SK-N-SH (cell line): ENCODE data around the gene PRELP. TPM values are rescaled to one million over a fixed set of nuclear protein-coding genes. Genes with fewer than 3 reads are reported as not detected.

Experiments used
- CTCF ChIA-PET: fragments of 300-600, 350-600 bp; formaldehyde crosslinking; extraction: SDS; loops from one replicate; lab custom pipeline; 2021; lab: Yijun Ruan, JAX
- POLR2A ChIA-PET: fragments of 350-600 bp; sonication (Branson Sonifier 250); formaldehyde crosslinking; extraction: SDS; loops from one replicate; lab custom pipeline; 2020; ENCODE audit warnings: antibody characterized with exemption, inconsistent platforms; lab: Yijun Ruan, JAX
- DNase-seq: peaks from one replicate; pipeline ENCODE4 v3.0.0; 2012
- H2AFZ ChIP-seq: fragments of 200-600 bp; sonication (generic); 2 replicates; pipeline ENCODE4 v1.8.1; 2016; ENCODE audit warnings: antibody characterized with exemption, mild to moderate bottlenecking, low read depth
- H3F3A ChIP-seq: fragments of 200-600 bp; sonication (generic); replicated peaks from 2 replicates; pipeline ENCODE3; 2016; ENCODE audit warnings: antibody characterized with exemption, mild to moderate bottlenecking; ENCODE audit not compliant: insufficient read depth
- H3K27ac ChIP-seq, 2 experiments: fragments of 200-500 bp in 1 of 2; fragments of 200-600 bp in 1 of 2; sonication (Bioruptor generic) in 1 of 2; sonication (generic), shearing (Covaris generic) in 1 of 2; 2 replicates each; pipeline versions ENCODE4 v1.5.1 to v1.6.1; 2014 to 2016; ENCODE audit warnings: low read depth in 2 of 2, inconsistent platforms in 1 of 2, low read length in 1 of 2, mild to moderate bottlenecking in 1 of 2, mixed read lengths in 1 of 2
- H3K27me3 ChIP-seq: fragments of 200-600 bp; sonication (generic), shearing (Covaris generic); 2 replicates; pipeline ENCODE4 v1.6.1; 2016; ENCODE audit warnings: mixed run types; ENCODE audit not compliant: insufficient read depth
- H3K36me3 ChIP-seq, 2 experiments: fragments of 200-500 bp in 1 of 2; fragments of 200-600 bp in 1 of 2; sonication (Bioruptor generic) in 1 of 2; sonication (generic) in 1 of 2; replicated peaks in 1 of 2; 2 replicates each; pipeline versions ENCODE3 to v1.5.1; 2014 to 2016; ENCODE audit warnings: low read length in 1 of 2, mild to moderate bottlenecking in 1 of 2; ENCODE audit not compliant: insufficient read depth in 2 of 2, control insufficient read depth in 1 of 2
- H3K4me1 ChIP-seq, 2 experiments: fragments of 200-500 bp in 1 of 2; fragments of 200-600 bp in 1 of 2; sonication (Bioruptor generic) in 1 of 2; sonication (generic), shearing (Covaris generic) in 1 of 2; 2 replicates each; pipeline versions ENCODE4 v1.5.1 to v1.6.1; 2014 to 2016; ENCODE audit warnings: low read depth in 1 of 2, low read length in 1 of 2, mixed run types in 1 of 2; ENCODE audit not compliant: insufficient read depth in 2 of 2, control insufficient read depth in 1 of 2
- H3K4me2 ChIP-seq: fragments of 200-600 bp; sonication (generic), shearing (Covaris generic); 2 replicates; pipeline ENCODE4 v1.6.1; 2017; ENCODE audit warnings: mixed run types
- H3K4me3 ChIP-seq, 2 experiments: fragments of 200-500 bp in 1 of 2; fragments of 200-600 bp in 1 of 2; sonication (Bioruptor generic) in 1 of 2; sonication (generic), shearing (Covaris generic) in 1 of 2; 2 replicates each; pipeline versions ENCODE4 v1.5.1 to v1.8.1; 2014 to 2016; ENCODE audit warnings: low read depth in 2 of 2, inconsistent platforms in 1 of 2, low read length in 1 of 2, mild to moderate bottlenecking in 1 of 2, mixed read lengths in 1 of 2, moderate library complexity in 1 of 2
- H3K79me2 ChIP-seq: fragments of 200-600 bp; sonication (generic); 2 replicates; pipeline ENCODE4 v1.8.1; 2017; ENCODE audit warnings: mild to moderate bottlenecking; ENCODE audit not compliant: insufficient read depth
- H3K9ac ChIP-seq: fragments of 200-600 bp; sonication (generic); 2 replicates; pipeline ENCODE4 v1.6.1; 2017; ENCODE audit warnings: mixed run types
- H3K9me2 ChIP-seq: fragments of 200-600 bp; sonication (generic); 2 replicates; pipeline ENCODE4 v1.6.1; 2017; ENCODE audit warnings: mixed run types
- H3K9me3 ChIP-seq: fragments of 200-600 bp; sonication (generic); 2 replicates; pipeline ENCODE4 v1.6.1; 2017; ENCODE audit warnings: mixed run types, mild to moderate bottlenecking, moderate library complexity
- H4K20me1 ChIP-seq: fragments of 200-600 bp; sonication (generic); 2 replicates; pipeline ENCODE4 v1.6.1; 2017; ENCODE audit warnings: mild to moderate bottlenecking, mixed run types; ENCODE audit not compliant: insufficient read depth
- CHD2 ChIP-seq: fragments of 150-350 bp; IDR thresholded peaks from 2 replicates; pipeline ENCODE4 v1.6.1; 2018; ENCODE audit warnings: low read length; ENCODE audit not compliant: partially characterized antibody
- ELF1 ChIP-seq: IDR thresholded peaks from 2 replicates; pipeline ENCODE4 v1.4.0; 2012
- EP300 ChIP-seq, 2 experiments: IDR thresholded peaks; 2 replicates each; pipeline versions ENCODE4 v1.4.0 to v1.6.1; 2012; ENCODE audit warnings: borderline replicate concordance in 1 of 2, low read depth in 1 of 2, low read length in 1 of 2
- FOXM1 ChIP-seq: IDR thresholded peaks from 2 replicates; pipeline ENCODE4 v1.4.0; 2012; ENCODE audit warnings: low read depth, mild to moderate bottlenecking
- GABPA ChIP-seq: IDR thresholded peaks from 2 replicates; pipeline ENCODE4 v1.4.0; 2012; ENCODE audit warnings: low read depth, mild to moderate bottlenecking
- IRF3 ChIP-seq: fragments of 150-350 bp; IDR thresholded peaks from 2 replicates; pipeline ENCODE4 v1.6.1; 2016; ENCODE audit warnings: mild to moderate bottlenecking, low read depth, low read length
- MXI1 ChIP-seq: IDR thresholded peaks from 2 replicates; pipeline ENCODE4 v1.6.1; 2012; ENCODE audit warnings: mild to moderate bottlenecking, low read depth, low read length, improper control_type of control experiment
- NFIC ChIP-seq: IDR thresholded peaks from 2 replicates; pipeline ENCODE4 v1.4.0; 2012; ENCODE audit warnings: borderline replicate concordance
- PBX3 ChIP-seq: IDR thresholded peaks from 2 replicates; pipeline ENCODE4; 2012
- REST ChIP-seq: IDR thresholded peaks from 2 replicates; pipeline ENCODE4 v1.6.1; 2012; ENCODE audit warnings: mild to moderate bottlenecking, low read depth, low read length, moderate library complexity
- SMC3 ChIP-seq: IDR thresholded peaks from 2 replicates; pipeline ENCODE4 v1.6.1; 2012; ENCODE audit warnings: low read depth, low read length, improper control_type of control experiment
- TAF1 ChIP-seq: IDR thresholded peaks from 2 replicates; pipeline ENCODE4 v1.6.1; 2012; ENCODE audit warnings: low read depth, mild to moderate bottlenecking, low read length, moderate library complexity, borderline replicate concordance
- TCF12 ChIP-seq: IDR thresholded peaks from 2 replicates; pipeline ENCODE4 v1.4.0; 2012
- TEAD4 ChIP-seq: IDR thresholded peaks from 2 replicates; pipeline ENCODE4 v1.4.0; 2012; ENCODE audit warnings: mild to moderate bottlenecking, borderline replicate concordance; ENCODE audit not compliant: insufficient read depth
- USF2 ChIP-seq: fragments of 150-350 bp; IDR thresholded peaks from 2 replicates; pipeline ENCODE4 v1.6.1; 2017; ENCODE audit warnings: antibody characterized with exemption, low read length, low read depth, borderline replicate concordance
- YY1 ChIP-seq: IDR thresholded peaks from 2 replicates; pipeline ENCODE4 v1.4.0; 2012; ENCODE audit warnings: low read depth, mild to moderate bottlenecking
- ZBTB33 ChIP-seq: IDR thresholded peaks from 2 replicates; pipeline ENCODE4 v1.4.0; 2012; ENCODE audit warnings: low read depth, borderline replicate concordance
- WGBS: methylation state at CpG from one replicate; pipeline ENCODE4 v1.1.6; 2017; ENCODE audit warnings: low lambda C conversion rate; 5-methylcytosine and 5-hydroxymethylcytosine counted together
- polyA plus RNA-seq, 3 experiments: library from polyadenylated mRNA; depleted of rRNA; stranded (reverse); fragments of >200 nt; gene quantifications; 2 replicates each; pipeline ENCODE4 v1.2.3, GENCODE V29; 2012

The PRELP gene
- polyA plus RNA-seq, 1 of the 3 experiments (the other 2 are of a cell fraction) = 0.48 TPM

- Histone ChIP-seq H3K4me3 (no peak overlapping the region), H3K36me3 (no peaks in the 10 kb centered on the region), H3K9me2 (no peaks in the 10 kb centered on the region), H3K79me2 (no peaks in the 10 kb centered on the region), H3K4me2 (no peak overlapping the region), H3K4me1 (peaks cover 3 to 10% of the 10 kb centered on the region in 2 experiments; a peak in 2 of 4 replicates), H3K9me3 (no peaks in the 10 kb centered on the region), H3K27ac (no peak overlapping the region), H3F3A (no peaks in the 10 kb centered on the region), H3K9ac (no peak overlapping the region), H3K27me3 (no peaks in the 10 kb centered on the region), H2AFZ (no peak overlapping the region), H4K20me1 (no peaks in the 10 kb centered on the region)
- WGBS = 60% methylated on average over 8 of the region's 8 CpGs
- TF ChIP-seq TCF12 (no peak), SMC3 (no peak), ZBTB33 (no peak), REST (no peak), TEAD4 (no peak), TAF1 (no peak), FOXM1 (no peak), GABPA (no peak), EP300 (IDR thresholded peaks at IDR 0.05; ENCODE audit: borderline replicate concordance in 1 of 2, low read depth in 1 of 2, low read length in 1 of 2) (no peak), NFIC (no peak), YY1 (no peak), USF2 (no peak), PBX3 (no peak), CHD2 (no peak), MXI1 (no peak), ELF1 (no peak), IRF3 (no peak)
- DNase-seq = no peak
- POLR2A ChIA-PET = no interaction called here
- CTCF ChIA-PET = interaction anchor here (1.0 kb wide), 1 partner anchor 171 kb away, joined by 3 read pairs; no protein-coding TSS in a partner anchor
Observed at GRCh38 chr1:203459671-203460201, 15.9 kb upstream of the PRELP start.
